ENCODE results near the gene JAZF1.

JAZF1 gene

GRCh38 chr7:28069388-28069787 lies 111.2 kb downstream of the JAZF1 start:
- no peak for DNase-seq

- peak; percentile 94 for DNase-seq
Observed at GRCh38 chr7:28068811-28069216, 111.8 kb downstream of the JAZF1 start.

GRCh38 chr7:28067171-28067570 lies 113.4 kb downstream of the JAZF1 start:
- DNase-seq = no peak

- DNase-seq = no peak
Observed at GRCh38 chr7:28065721-28066285, 114.8 kb downstream of the JAZF1 start.

- DNase-seq = no peak
Observed at GRCh38 chr7:28065308-28065707, 115.3 kb downstream of the JAZF1 start.

GRCh38 chr7:28064437-28064836 lies 116.2 kb downstream of the JAZF1 start:
- DNase-seq = no peak

GRCh38 chr7:28062197-28062991 lies 118.2 kb downstream of the JAZF1 start:
- DNase-seq = peak; percentile 84

- no peak for DNase-seq
Observed at GRCh38 chr7:28061824-28062196, 118.8 kb downstream of the JAZF1 start.

- no peak for DNase-seq
Observed at GRCh38 chr7:28060371-28060950, 120.1 kb downstream of the JAZF1 start.

GRCh38 chr7:28055161-28055544 lies 125.4 kb downstream of the JAZF1 start:
- no peak for DNase-seq

- DNase-seq = no peak
Observed at GRCh38 chr7:28054531-28055160, 125.9 kb downstream of the JAZF1 start.

GRCh38 chr7:28052933-28053332 lies 127.7 kb downstream of the JAZF1 start:
- DNase-seq = no peak

GRCh38 chr7:28048694-28049093 lies 131.9 kb downstream of the JAZF1 start:
- no peak for DNase-seq

- DNase-seq = no peak
Observed at GRCh38 chr7:28046035-28046434, 134.6 kb downstream of the JAZF1 start.

GRCh38 chr7:28045592-28045991 lies 135.0 kb downstream of the JAZF1 start:
- no peak for DNase-seq

GRCh38 chr7:28044825-28045224 lies 135.8 kb downstream of the JAZF1 start:
- DNase-seq = no peak

GRCh38 chr7:28042721-28043120 lies 137.9 kb downstream of the JAZF1 start:
- DNase-seq = no peak

GRCh38 chr7:28041508-28042314 lies 138.9 kb downstream of the JAZF1 start:
- DNase-seq = no peak

GRCh38 chr7:28038175-28038797 lies 142.3 kb downstream of the JAZF1 start:
- DNase-seq = no peak

- DNase-seq = no peak
Observed at GRCh38 chr7:28037220-28038010, 143.2 kb downstream of the JAZF1 start.

GRCh38 chr7:28036696-28037095 lies 143.9 kb downstream of the JAZF1 start:
- no peak for DNase-seq

- DNase-seq = no peak
Observed at GRCh38 chr7:28033386-28033785, 147.2 kb downstream of the JAZF1 start.
